Right cardiac atrium (tissue), 5 donors: ENCODE measurements around the gene FNDC1. TPM values are rescaled to one million over a fixed set of nuclear protein-coding genes. Genes with fewer than 3 reads are reported as not detected.
"Not testable (repeated sequence)": the region's sequence is repeated elsewhere in the genome, so short reads cannot be mapped to it uniquely, and the experiment has no call there.

Experiments used
- ATAC-seq, 2 donors: fragments of 200-7000 bp; cut with Tn5 transposase; one replicate each; pipeline versions ENCODE4 v1.8.0 to v1.9.1; 2020; ENCODE audit warnings: moderate library complexity in 2 of 2, mild to moderate bottlenecking in 1 of 2
- DNase-seq, 3 donors: peaks; one replicate each; pipeline ENCODE4 v3.0.0-alpha.2; 2020
- H3K27ac ChIP-seq: one replicate; pipeline ENCODE4 v1.5.1; 2013; ENCODE audit warnings: mild to moderate bottlenecking, low read length, control low read depth, moderate library complexity
- H3K27me3 ChIP-seq: one replicate; pipeline ENCODE4 v1.6.1; 2013; ENCODE audit not compliant: control insufficient read depth, insufficient read depth
- H3K4me1 ChIP-seq: one replicate; pipeline ENCODE4 v1.6.1; 2013; ENCODE audit warnings: low read length; ENCODE audit not compliant: control insufficient read depth, insufficient read depth
- H3K4me3 ChIP-seq: one replicate; pipeline ENCODE4 v1.5.1; 2013; ENCODE audit warnings: low read length, control low read depth
- H3K9me3 ChIP-seq: one replicate; pipeline ENCODE4 v1.6.1; 2013; ENCODE audit warnings: low read length; ENCODE audit not compliant: control insufficient read depth
- WGBS: extraction: QIAGEN DNeasy Blood & Tissue Kit; methylation state at CpG from one replicate; pipeline ENCODE4 v1.1.7; 2013; 5-methylcytosine and 5-hydroxymethylcytosine counted together
- intact Hi-C, 4 donors: fragments of 100-400 bp; cut with DNase I; formaldehyde crosslinking; loops; one replicate each; pipeline versions ENCODE4 v1.11.0 to v1.14.0; 2022 to 2023
- polyA plus RNA-seq: library from polyadenylated mRNA; stranded (reverse); fragments of 200-250 nt; gene quantifications from one replicate; pipeline ENCODE4 v1.2.3, GENCODE V29; 2013
- total RNA-seq, 4 donors: library from RNA; stranded (reverse); fragmentation: NEBNext Ultra II Directional; extraction: Animal tissue kit (Norgen Biotek cat#: 25700); gene quantifications; one replicate each; pipeline ENCODE4 v1.2.1, GENCODE V29; 2021
- donor health status: healthy with polysubstance abuse.
- donor health status: DM: no; HTN: yes; CAD: no.
- donor health status: DM: no; HTN: no; CAD: no.
- donor health status: DM: no; HTN: yes; CAD: no; lungs with severe emphysema.
- donor health status: DM: yes; HTN: yes; CAD: no.

The FNDC1 gene
- total and polyA plus RNA-seq, 5 donors: 0.07 to 1.3 (median 0.36) TPM

GRCh38 chr6:159279790-159280277 lies 110.6 kb downstream of the FNDC1 start:
- Histone ChIP-seq H3K27me3 (no peaks in the 10 kb centered on the region), H3K9me3 (no peaks in the 10 kb centered on the region), H3K4me1 (no peaks in the 10 kb centered on the region), H3K4me3 (no peak overlapping the region), H3K27ac (no peak overlapping the region)
- peak in 1 of 3 donors; percentile 32 for DNase-seq
- intact Hi-C loops: no loop called here
- ATAC-seq: peak; percentile 45 to 89
- WGBS: 30% methylated on average over 10 of the region's 10 CpGs

- H3K4me3 ChIP-seq: no peak overlapping the region
- intact Hi-C loops: no loop called here
- no peak for DNase-seq
- H3K27me3 ChIP-seq: no peaks in the 10 kb centered on the region
- WGBS: 27% methylated on average over 5 of the region's 5 CpGs
- H3K4me1 ChIP-seq: no peaks in the 10 kb centered on the region
- no peaks in the 10 kb centered on the region for H3K9me3 ChIP-seq
- H3K27ac ChIP-seq: no peak overlapping the region
- ATAC-seq: no peak
Observed at GRCh38 chr6:159282421-159282820, 113.2 kb downstream of the FNDC1 start.

- H3K27me3 ChIP-seq, H3K9me3 ChIP-seq, H3K27ac ChIP-seq, DNase-seq, intact Hi-C loops, H3K4me3 ChIP-seq, H3K4me1 ChIP-seq, ATAC-seq: not testable (repeated sequence)
Observed at GRCh38 chr6:159284661-159285060, 115.5 kb downstream of the FNDC1 start.

- Histone ChIP-seq H3K4me1 (no peaks in the 10 kb centered on the region), H3K4me3 (no peak overlapping the region), H3K27me3 (no peaks in the 10 kb centered on the region), H3K9me3 (no peaks in the 10 kb centered on the region), H3K27ac (no peak overlapping the region)
- 91% methylated on average over 5 of the region's 5 CpGs for WGBS
- intact Hi-C loops: no loop called here
- ATAC-seq (no peak), DNase-seq (no peak)
Observed at GRCh38 chr6:159298840-159299239, 129.6 kb downstream of the FNDC1 start.

GRCh38 chr6:159299566-159299965 lies 130.4 kb downstream of the FNDC1 start:
- Histone ChIP-seq H3K4me3 (no peak overlapping the region), H3K27me3 (no peaks in the 10 kb centered on the region), H3K27ac (no peak overlapping the region), H3K4me1 (no peaks in the 10 kb centered on the region), H3K9me3 (no peaks in the 10 kb centered on the region)
- no peak for ATAC-seq
- intact Hi-C loops: no loop called here
- DNase-seq: no peak
- 81% methylated on average over 2 of the region's 2 CpGs for WGBS

GRCh38 chr6:159301277-159301676 lies 132.1 kb downstream of the FNDC1 start:
- H3K4me1 ChIP-seq: no peaks in the 10 kb centered on the region
- H3K27ac ChIP-seq: no peak overlapping the region
- H3K4me3 ChIP-seq: no peak overlapping the region
- no peak for DNase-seq
- H3K27me3 ChIP-seq: no peaks in the 10 kb centered on the region
- no peak for ATAC-seq
- 72% methylated on average over 5 of the region's 5 CpGs for WGBS
- intact Hi-C loops: no loop called here
- no peaks in the 10 kb centered on the region for H3K9me3 ChIP-seq

GRCh38 chr6:159301810-159302593 lies 132.8 kb downstream of the FNDC1 start:
- WGBS: 86% methylated on average over 7 of the region's 7 CpGs
- Histone ChIP-seq H3K27me3 (no peaks in the 10 kb centered on the region), H3K4me3 (no peak overlapping the region), H3K27ac (no peak overlapping the region), H3K9me3 (no peaks in the 10 kb centered on the region), H3K4me1 (no peaks in the 10 kb centered on the region)
- DNase-seq (no peak), ATAC-seq (no peak)
- intact Hi-C loops: no loop called here

GRCh38 chr6:159302594-159302992 lies 133.4 kb downstream of the FNDC1 start:
- WGBS: 70% methylated on average over 5 of the region's 5 CpGs
- DNase-seq (no peak), ATAC-seq (no peak)
- H3K4me1 ChIP-seq: no peaks in the 10 kb centered on the region
- H3K27ac ChIP-seq: no peak overlapping the region
- no peaks in the 10 kb centered on the region for H3K27me3 ChIP-seq
- no peaks in the 10 kb centered on the region for H3K9me3 ChIP-seq
- intact Hi-C loops: no loop called here
- H3K4me3 ChIP-seq: no peak overlapping the region

- 73% methylated on average over 2 of the region's 2 CpGs for WGBS
- Histone ChIP-seq H3K9me3 (no peaks in the 10 kb centered on the region), H3K4me1 (no peaks in the 10 kb centered on the region), H3K27ac (no peak overlapping the region), H3K27me3 (no peaks in the 10 kb centered on the region), H3K4me3 (no peak overlapping the region)
- intact Hi-C loops: no loop called here
- DNase-seq (no peak), ATAC-seq (no peak)
Observed at GRCh38 chr6:159303159-159303558, 134.0 kb downstream of the FNDC1 start.

- no peak overlapping the region for H3K4me3 ChIP-seq
- WGBS: 72% methylated on average over 6 of the region's 6 CpGs
- DNase-seq (peak in 1 of 3 donors; percentile 53), ATAC-seq (peak in 1 of 2 donors; percentile 41)
- no peak overlapping the region for H3K27ac ChIP-seq
- intact Hi-C loops: no loop called here
- no peaks in the 10 kb centered on the region for H3K4me1 ChIP-seq
- no peaks in the 10 kb centered on the region for H3K27me3 ChIP-seq
- H3K9me3 ChIP-seq: no peaks in the 10 kb centered on the region
Observed at GRCh38 chr6:159303784-159304183, 134.6 kb downstream of the FNDC1 start.

GRCh38 chr6:159304641-159305040 lies 135.4 kb downstream of the FNDC1 start:
- no peak for ATAC-seq
- Histone ChIP-seq H3K27me3 (no peaks in the 10 kb centered on the region), H3K4me1 (no peaks in the 10 kb centered on the region), H3K9me3 (no peaks in the 10 kb centered on the region), H3K4me3 (no peak overlapping the region), H3K27ac (no peak overlapping the region)
- no peak for DNase-seq
- intact Hi-C loops: no loop called here
- WGBS: 91% methylated on average over 1 of the region's 1 CpG
